Type B pancreatic cell (in vitro differentiated cells): ENCODE results near the gene SOWAHA. TPM values are rescaled to one million over a fixed set of nuclear protein-coding genes. Genes with fewer than 3 reads are reported as not detected.
"Not testable (repeated sequence)": the region's sequence is repeated elsewhere in the genome, so short reads cannot be mapped to it uniquely, and the experiment has no call there.

Experiments
- DNase-seq: peaks from one replicate; pipeline ENCODE4 v3.0.0; 2021; ENCODE audit warnings: mixed read lengths; ENCODE audit not compliant: unreplicated experiment; ENCODE audit errors: extremely low spot score
- H3K27ac Mint-ChIP-seq: 2 replicates; pipeline ENCODE4 v1.8.0; 2021; ENCODE audit warnings: mild to moderate bottlenecking, mixed read lengths
- H3K27me3 Mint-ChIP-seq: 2 replicates; pipeline ENCODE4 v1.8.0; 2021; ENCODE audit warnings: mixed read lengths
- H3K36me3 Mint-ChIP-seq: 2 replicates; pipeline ENCODE4 v1.8.0; 2021; ENCODE audit warnings: mixed read lengths
- H3K4me1 Mint-ChIP-seq: one replicate; pipeline ENCODE4 v1.8.0; 2021; ENCODE audit warnings: mixed read lengths; ENCODE audit not compliant: unreplicated experiment
- H3K4me3 Mint-ChIP-seq: 2 replicates; pipeline ENCODE4 v1.8.0; 2021; ENCODE audit warnings: mild to moderate bottlenecking, mixed read lengths
- H3K9me3 Mint-ChIP-seq: 2 replicates; pipeline ENCODE4 v1.8.0; 2021; ENCODE audit warnings: mixed read lengths
- CTCF ChIP-seq: fragments of 200-600 bp; sonication (generic); conservative IDR thresholded peaks from 2 replicates; pipeline ENCODE4 v1.5.0; 2021; ENCODE audit warnings: antibody characterized with exemption, mild to moderate bottlenecking
- total RNA-seq: library from RNA; stranded (reverse); gene quantifications from 2 replicates; pipeline ENCODE4 v1.2.1, GENCODE V29; 2021; ENCODE audit warnings: low replicate concordance

SOWAHA gene
- total RNA-seq, 1 donor from 2014 or later = 2.5 TPM

GRCh38 chr5:132853323-132853722 is 40.2 kb downstream of the SOWAHA start:
- Mint-ChIP-seq H3K4me1 (peaks cover 4% of the 10 kb centered on the region), H3K27me3 (peaks cover 2% of the 10 kb centered on the region), H3K4me3 (no peak overlapping the region), H3K9me3 (no peaks in the 10 kb centered on the region), H3K27ac (no peak overlapping the region), H3K36me3 (no peaks in the 10 kb centered on the region)
- no peak for TF ChIP-seq CTCF
- DNase-seq = no peak

GRCh38 chr5:132853790-132854189 is 40.7 kb downstream of the SOWAHA start:
- Mint-ChIP-seq H3K4me1 (peaks cover 4% of the 10 kb centered on the region), H3K9me3 (no peaks in the 10 kb centered on the region), H3K36me3 (no peaks in the 10 kb centered on the region), H3K27ac (no peak overlapping the region), H3K27me3 (peaks cover 5% of the 10 kb centered on the region), H3K4me3 (no peak overlapping the region)
- DNase-seq = no peak
- TF ChIP-seq CTCF = no peak

DNA sequence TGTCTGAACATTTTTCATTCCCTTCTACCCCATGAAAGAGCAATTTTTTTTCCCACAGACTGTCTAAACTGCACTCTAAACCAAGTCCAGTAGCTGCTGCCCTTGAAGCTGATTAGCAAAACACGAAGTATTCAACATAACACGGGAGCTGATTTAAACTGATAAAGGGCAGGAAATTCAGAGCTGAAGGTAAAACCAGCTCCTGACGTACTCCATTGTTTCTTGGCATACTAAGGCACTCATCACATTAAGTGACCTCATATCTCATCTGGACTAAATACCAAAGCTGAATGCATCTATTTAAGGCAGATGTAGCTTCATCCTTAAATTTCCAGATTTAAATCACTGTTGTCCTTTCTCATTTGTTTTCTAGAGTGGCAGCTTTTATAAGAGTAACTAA is 41.2 kb downstream of the SOWAHA start:
- no peak for DNase-seq
- Mint-ChIP-seq H3K9me3 (no peaks in the 10 kb centered on the region), H3K27me3 (peaks cover 2% of the 10 kb centered on the region), H3K27ac (no peak overlapping the region), H3K4me1 (peaks cover 4% of the 10 kb centered on the region), H3K4me3 (no peak overlapping the region), H3K36me3 (no peaks in the 10 kb centered on the region)
- TF ChIP-seq CTCF = no peak

GRCh38 chr5:132854992-132855391 is 41.9 kb downstream of the SOWAHA start:
- not testable (repeated sequence) for H3K4me1 Mint-ChIP-seq, H3K9me3 Mint-ChIP-seq, DNase-seq, H3K4me3 Mint-ChIP-seq, H3K27me3 Mint-ChIP-seq, H3K36me3 Mint-ChIP-seq, H3K27ac Mint-ChIP-seq

GRCh38 chr5:132856011-132856410 is 42.9 kb downstream of the SOWAHA start:
- no peaks in the 10 kb centered on the region for H3K36me3 Mint-ChIP-seq
- no peak overlapping the region for H3K27ac Mint-ChIP-seq
- H3K4me1 Mint-ChIP-seq = peaks cover 4% of the 10 kb centered on the region
- DNase-seq = no peak
- H3K4me3 Mint-ChIP-seq = no peak overlapping the region
- H3K27me3 Mint-ChIP-seq = peaks cover 2% of the 10 kb centered on the region
- TF ChIP-seq CTCF = no peak
- no peaks in the 10 kb centered on the region for H3K9me3 Mint-ChIP-seq

GRCh38 chr5:132859889-132860437 is 46.9 kb downstream of the SOWAHA start:
- DNase-seq = no peak

More at GRCh38 chr5:132859889-132860437, 46.9 kb downstream of the SOWAHA start:
- TF ChIP-seq CTCF = no peak
- no peaks in the 10 kb centered on the region for H3K9me3 Mint-ChIP-seq
- H3K36me3 Mint-ChIP-seq = no peaks in the 10 kb centered on the region
- no peak overlapping the region for H3K27ac Mint-ChIP-seq
- H3K27me3 Mint-ChIP-seq = peaks cover 2% of the 10 kb centered on the region
- H3K4me1 Mint-ChIP-seq = no peaks in the 10 kb centered on the region
- H3K4me3 Mint-ChIP-seq = no peak overlapping the region
